ENCODE data around the gene IGSF21. TPM values are rescaled to one million over a fixed set of nuclear protein-coding genes. Genes with fewer than 3 reads are reported as not detected.

Gene IGSF21
- total and polyA plus RNA-seq, 10 of the 15 experiments (the other 5 are each of a cell fraction or from before 2014, with no cell fraction given), result 0.03 to 0.49 TPM; not detected in 8

DNA sequence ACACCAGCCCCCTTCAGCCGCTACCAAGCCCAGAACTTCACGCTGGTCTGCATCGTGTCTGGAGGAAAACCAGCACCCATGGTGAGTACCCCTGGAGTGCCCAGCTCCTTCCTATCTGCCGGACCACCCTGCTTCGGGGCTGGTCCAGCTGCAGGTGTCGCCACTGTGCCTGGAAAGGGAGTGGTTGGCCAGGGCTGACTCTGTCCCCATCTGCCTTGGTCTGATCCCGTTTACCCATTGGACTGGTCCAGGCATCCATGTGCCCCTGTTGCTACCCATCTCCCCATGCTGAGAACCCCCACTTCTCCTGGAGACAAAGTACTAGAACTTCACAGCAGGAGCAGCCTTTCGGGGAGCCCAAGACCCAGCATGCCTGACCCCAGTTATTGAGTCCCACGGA lies 254.6 kb downstream of the IGSF21 start (continued):
- TF ChIP-seq, protein P1, sequence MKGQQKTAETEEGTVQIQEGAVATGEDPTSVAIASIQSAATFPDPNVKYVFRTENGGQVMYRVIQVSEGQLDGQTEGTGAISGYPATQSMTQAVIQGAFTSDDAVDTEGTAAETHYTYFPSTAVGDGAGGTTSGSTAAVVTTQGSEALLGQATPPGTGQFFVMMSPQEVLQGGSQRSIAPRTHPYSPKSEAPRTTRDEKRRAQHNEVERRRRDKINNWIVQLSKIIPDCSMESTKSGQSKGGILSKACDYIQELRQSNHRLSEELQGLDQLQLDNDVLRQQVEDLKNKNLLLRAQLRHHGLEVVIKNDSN (IDR thresholded peaks at IDR 0.05; ENCODE audit: borderline replicate concordance, extremely low read length, insufficient read depth, low read depth, low read length), result no peak

DNA sequence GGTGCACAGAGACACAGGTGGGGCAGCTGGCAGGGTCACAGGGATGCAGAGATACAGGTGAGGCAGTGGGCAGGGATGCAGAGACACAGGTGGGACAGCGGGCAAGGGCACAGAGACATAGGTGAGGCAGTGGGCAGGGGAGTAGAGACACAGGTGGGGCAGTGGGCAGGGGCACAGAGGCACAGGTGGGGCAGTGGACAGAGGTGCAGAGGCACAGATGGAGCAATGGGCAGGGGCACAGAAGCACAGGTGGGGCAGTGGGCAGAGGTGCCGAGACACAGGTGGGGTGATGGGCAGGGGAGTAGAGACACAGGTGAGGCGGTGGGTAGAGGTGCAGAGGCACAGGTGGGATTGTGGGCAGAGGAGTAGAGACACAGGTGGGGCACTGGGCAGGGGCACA lies 255.8 kb downstream of the IGSF21 start:
- TF ChIP-seq, protein P2, sequence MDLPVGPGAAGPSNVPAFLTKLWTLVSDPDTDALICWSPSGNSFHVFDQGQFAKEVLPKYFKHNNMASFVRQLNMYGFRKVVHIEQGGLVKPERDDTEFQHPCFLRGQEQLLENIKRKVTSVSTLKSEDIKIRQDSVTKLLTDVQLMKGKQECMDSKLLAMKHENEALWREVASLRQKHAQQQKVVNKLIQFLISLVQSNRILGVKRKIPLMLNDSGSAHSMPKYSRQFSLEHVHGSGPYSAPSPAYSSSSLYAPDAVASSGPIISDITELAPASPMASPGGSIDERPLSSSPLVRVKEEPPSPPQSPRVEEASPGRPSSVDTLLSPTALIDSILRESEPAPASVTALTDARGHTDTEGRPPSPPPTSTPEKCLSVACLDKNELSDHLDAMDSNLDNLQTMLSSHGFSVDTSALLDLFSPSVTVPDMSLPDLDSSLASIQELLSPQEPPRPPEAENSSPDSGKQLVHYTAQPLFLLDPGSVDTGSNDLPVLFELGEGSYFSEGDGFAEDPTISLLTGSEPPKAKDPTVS (IDR thresholded peaks at IDR 0.05; ENCODE audit: low read depth, low read length), result no peak
- no peak for TF ChIP-seq NR2C2 (IDR thresholded peaks at IDR 0.05; ENCODE audit: borderline replicate concordance, control insufficient read depth, insufficient read length, low read depth)
- no peak for TF ChIP-seq TCF7 (IDR thresholded peaks at IDR 0.05; ENCODE audit: borderline replicate concordance)
- TF ChIP-seq RCOR1 (conservative IDR thresholded peaks at IDR 0.05; ENCODE audit: low read depth, low read length), result no peak
- no peak for TF ChIP-seq STAT1 (conservative IDR thresholded peaks at IDR 0.05)
- TF ChIP-seq HDGF (IDR thresholded peaks at IDR 0.05), result no peak
- Histone ChIP-seq H3K9ac (ENCODE audit: control insufficient read depth, insufficient read depth, low read length) (no peak overlapping the region), H3K36me3 (ENCODE audit: control insufficient read depth in 2 of 2, insufficient read depth in 2 of 2, low read length in 1 of 2) (no peaks in the 10 kb centered on the region), H4K20me1 (ENCODE audit: control insufficient read depth, insufficient read depth) (no peaks in the 10 kb centered on the region), H3K27ac (ENCODE audit: control insufficient read depth, insufficient read depth) (no peak overlapping the region), H3K79me2 (ENCODE audit: control insufficient read depth, insufficient read depth, low read length) (no peaks in the 10 kb centered on the region), H3K4me1 (ENCODE audit: control insufficient read depth, insufficient read depth, low read length) (no peaks in the 10 kb centered on the region), H3K9me3 (replicated peaks; ENCODE audit: control insufficient read depth, insufficient read depth, low read length) (no peaks in the 10 kb centered on the region; the same call in 2 of the 3 replicates), H2AFZ (ENCODE audit: control insufficient read depth, low read depth, low read length) (no peak overlapping the region), H3K4me3 (no peak overlapping the region), H3K27me3 (replicated peaks in 1 of 2; ENCODE audit: control insufficient read depth in 2 of 2, insufficient read depth in 2 of 2, low read length in 1 of 2) (no peaks in the 10 kb centered on the region; a peak in 1 of 4 replicates), H3K4me2 (ENCODE audit: control insufficient read depth, insufficient read depth) (no peak overlapping the region)
- intact Hi-C loops (cut with micrococcal nuclease; ENCODE audit: unreplicated experiment) (no loop called here), in situ Hi-C loops (cut with MboI) (no loop called here)
- DNase-seq (ENCODE audit: low read depth, low spot score) (no peak), ATAC-seq (no peak), FAIRE-seq (no peak)
- CTCF ChIA-PET, result no interaction called here
- no TSS peak for BruUV-seq (replicated peaks)
- SMC1A ChIA-PET (ENCODE audit: uncharacterized antibody, unreplicated experiment), result no interaction called here
- RAD21 ChIA-PET (ENCODE audit: unreplicated experiment), result no interaction called here
- WGBS (ENCODE audit: insufficient coverage, insufficient replicate concordance, low lambda C conversion rate, missing lambda C conversion rate), result 17% methylated on average over 3 of the region's 3 CpGs
- POLR2A ChIA-PET, result no interaction called here

Measured in GM12878 (cell line).